DOHH2 (cell line): ENCODE measurements around the gene SLC44A2.

Source experiments
- CTCF ChIP-seq: fragments of 200-600 bp; sonication (generic); IDR thresholded peaks from one replicate; pipeline ENCODE4 v1.5.1; 2014; ENCODE audit warnings: antibody characterized with exemption, mild to moderate bottlenecking, low read depth, low read length; ENCODE audit not compliant: poor library complexity, severe bottlenecking
- EZH2phosphoT487 ChIP-seq: fragments of 200-600 bp; sonication (generic); IDR thresholded peaks from 2 replicates; pipeline ENCODE4 v1.6.1; 2017; ENCODE audit warnings: borderline replicate concordance, mild to moderate bottlenecking, antibody characterized with exemption, low read length, moderate library complexity, mixed read lengths

- no peak for TF ChIP-seq CTCF
- TF ChIP-seq EZH2phosphoT487, result no peak
Measured at GRCh38 chr19:10682397-10683063, 57.2 kb downstream of the SLC44A2 start.
